T-cell (primary cell): ENCODE data around the gene STRA6. TPM values are rescaled to one million over a fixed set of nuclear protein-coding genes. Genes with fewer than 3 reads are reported as not detected.

Experiments
- total RNA-seq, 35 experiments: library from RNA in 6 of 35; stranded (reverse) in 6 of 35; fragments of 120-200 nt in 1 of 35; gene quantifications; one replicate each; pipeline versions ENCODE4 v1.2.1 to v1.2.4 and lab custom pipeline; 2013 to 2026

Gene STRA6
- total RNA-seq, 5 donors from 2014 or later (not counting 1 experiment from before 2014, with no cell fraction given) = not detected

Other genes starting within 250 kb of the STRA6 start
- gene STOML1, start 210.5 kb downstream of the STRA6 start, total RNA-seq = 10 to 100 TPM in 3 of 5 donors, 1 to 10 TPM in 2; 5.1 to 13.4 (median 12.0) TPM
- gene PML, start 208.1 kb downstream of the STRA6 start, total RNA-seq = 10 to 100 TPM; 43.0 to 79.8 (median 60.7) TPM
- gene GOLGA6A, start 120.2 kb downstream of the STRA6 start, total RNA-seq = under 1 TPM in 3 of 5 donors, not detected in 2; 0.13 to 0.50 (median 0.37) TPM
- gene ISLR2, start 72.2 kb downstream of the STRA6 start, total RNA-seq = under 1 TPM in 1 of 5 donors, not detected in 4; 0.06 TPM
- under 1 TPM in 1 of 5 donors, not detected in 4; 0.12 TPM for gene ISLR, start 29.1 kb downstream of the STRA6 start, total RNA-seq
- not detected for gene CCDC33, start 33.5 kb upstream of the STRA6 start, total RNA-seq
- under 1 TPM in 3 of 5 donors, not detected in 2; 0.47 to 0.79 (median 0.49) TPM for gene CYP11A1, start 164.9 kb upstream of the STRA6 start, total RNA-seq
- 1 to 10 TPM; 2.0 to 4.7 (median 3.1) TPM for gene SEMA7A, start 231.2 kb upstream of the STRA6 start, total RNA-seq